Occipital lobe (tissue), 2 donors: ENCODE data around the gene WDHD1. TPM values are rescaled to one million over a fixed set of nuclear protein-coding genes. Genes with fewer than 3 reads are reported as not detected.
"Not testable (repeated sequence)": the region's sequence is repeated elsewhere in the genome, so short reads cannot be mapped to it uniquely, and the experiment has no call there.

Experiments
- DNase-seq: peaks from one replicate; lab custom pipeline; 2025; lab: John Stamatoyannopoulos, UW
- total RNA-seq: library from RNA; depleted of rRNA; stranded (reverse); fragments of >200 nt; gene quantifications from one replicate; pipeline ENCODE4 v1.2.3, GENCODE V29; 2014

The WDHD1 gene
- total RNA-seq, 1 donor from 2014 or later: 9.0 TPM

GRCh38 chr14:55048900-55049436, 22.1 kb upstream of the WDHD1 start:
- no peak for DNase-seq

- no peak for DNase-seq
Measured at GRCh38 chr14:55047301-55048053, 20.6 kb upstream of the WDHD1 start.

DNA sequence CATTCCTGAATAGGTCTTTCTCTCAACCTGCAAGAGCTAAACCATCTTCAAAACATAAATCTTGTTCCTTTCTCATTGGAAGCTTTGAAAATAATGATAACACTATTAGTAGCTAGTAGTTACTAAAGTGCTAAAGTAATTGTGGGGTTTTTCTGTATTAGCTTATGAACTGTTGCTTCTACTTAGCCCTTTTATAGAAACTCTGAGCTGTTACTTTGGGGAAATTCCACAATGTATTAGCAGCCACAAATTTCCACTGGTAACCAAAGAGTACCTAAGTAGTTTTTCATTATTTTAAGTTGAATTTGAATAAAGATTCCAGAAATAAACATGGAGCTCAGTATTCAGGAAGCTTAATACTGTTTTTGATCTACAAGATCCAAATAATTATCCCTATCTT, 18.2 kb upstream of the WDHD1 start:
- DNase-seq: no peak

DNA sequence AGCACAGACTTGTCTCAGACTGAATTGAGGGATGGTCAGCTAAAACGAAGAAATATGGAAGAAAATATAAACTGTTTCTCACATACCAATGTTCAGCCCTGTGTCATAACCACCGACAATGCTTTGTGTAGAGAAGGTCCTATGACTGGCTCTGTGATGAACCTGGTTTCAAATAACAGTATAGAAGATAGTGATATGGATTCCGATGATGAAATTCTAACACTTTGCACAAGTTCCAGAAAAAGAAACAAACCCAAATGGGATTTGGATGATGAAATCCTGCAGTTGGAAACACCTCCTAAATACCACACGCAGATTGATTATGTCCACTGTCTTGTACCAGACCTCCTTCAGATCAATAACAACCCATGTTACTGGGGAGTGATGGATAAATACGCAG, 16.6 kb upstream of the WDHD1 start:
- DNase-seq: no peak

DNA sequence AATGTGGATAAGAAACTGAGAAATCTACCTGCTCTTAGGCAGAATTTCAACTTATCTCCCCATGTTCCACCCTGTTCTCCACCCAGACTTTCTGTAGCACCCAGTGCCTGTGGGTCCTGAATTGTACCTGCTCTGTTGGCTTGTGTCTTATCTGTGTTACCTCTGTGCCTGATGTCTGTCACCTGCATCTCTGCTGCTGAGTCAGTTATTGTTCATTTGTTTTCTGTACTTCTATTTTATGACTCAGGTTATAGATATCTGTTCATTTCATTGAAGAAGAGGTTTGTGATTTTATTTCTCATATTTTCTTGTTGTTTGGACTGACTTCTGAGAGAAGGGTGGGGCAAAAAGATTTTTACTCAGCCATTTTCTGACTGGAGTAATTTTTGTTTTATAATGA, 11.8 kb upstream of the WDHD1 start:
- no peak for DNase-seq

DNA sequence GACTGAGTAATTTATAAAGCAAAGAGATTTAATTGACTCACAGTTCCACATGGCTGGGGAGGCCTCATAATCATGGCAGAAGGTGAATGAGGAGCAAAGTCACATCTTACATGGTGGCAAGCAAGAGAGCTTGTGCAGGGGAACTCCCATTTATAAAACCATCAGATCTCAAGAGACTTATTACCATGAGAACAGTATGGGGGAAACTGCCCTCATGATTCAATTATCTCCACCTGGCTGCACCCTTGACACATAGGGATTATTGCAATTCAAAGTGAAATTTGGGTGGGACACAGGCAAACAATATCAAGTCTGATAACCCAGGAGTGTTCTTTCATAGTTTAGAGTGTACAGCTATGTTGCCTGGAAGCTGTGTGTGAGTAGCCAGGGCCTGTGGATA, 11.1 kb upstream of the WDHD1 start:
- DNase-seq: not testable (repeated sequence)

DNA sequence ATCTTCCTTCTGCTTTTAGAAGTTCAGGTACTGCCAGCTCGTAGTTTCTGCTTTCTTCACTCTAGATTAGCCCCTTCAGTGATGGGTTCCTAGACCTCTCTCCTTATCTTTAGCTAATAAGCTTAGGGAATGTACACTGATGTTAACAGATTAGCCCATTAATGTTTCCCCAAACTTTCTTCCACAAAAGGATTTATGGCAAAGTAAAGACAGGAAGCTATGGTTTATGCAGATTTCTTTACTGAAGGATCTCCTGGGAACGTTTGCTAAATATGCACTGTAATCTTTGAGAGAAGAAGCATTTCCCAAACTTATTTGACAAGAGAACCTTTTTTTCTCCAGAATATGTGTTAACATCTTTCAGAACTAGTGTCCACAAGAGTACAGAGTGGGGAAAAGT, 4.3 kb upstream of the WDHD1 start:
- no peak for DNase-seq

DNA sequence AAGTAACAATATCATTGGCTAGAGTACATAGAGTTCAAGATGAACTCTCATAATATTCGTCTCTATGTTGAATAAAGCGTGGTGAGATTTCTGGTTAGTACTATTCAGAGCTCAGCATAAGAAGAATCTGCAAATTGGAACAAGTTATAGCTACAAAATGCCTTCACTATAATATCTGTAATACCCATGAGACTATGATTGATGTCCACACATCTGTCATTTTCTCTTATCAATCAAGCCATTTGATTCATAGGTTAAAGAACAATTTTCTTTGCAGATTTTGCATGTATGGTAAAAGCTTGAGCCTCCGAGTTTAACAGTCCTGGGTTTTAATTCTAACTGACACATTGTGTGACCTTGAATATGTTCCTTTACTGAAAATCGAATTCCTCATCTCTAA, 1.6 kb upstream of the WDHD1 start:
- no peak for DNase-seq

- no peak for DNase-seq
Measured at GRCh38 chr14:55028066-55028465, 1.2 kb upstream of the WDHD1 start.

DNA sequence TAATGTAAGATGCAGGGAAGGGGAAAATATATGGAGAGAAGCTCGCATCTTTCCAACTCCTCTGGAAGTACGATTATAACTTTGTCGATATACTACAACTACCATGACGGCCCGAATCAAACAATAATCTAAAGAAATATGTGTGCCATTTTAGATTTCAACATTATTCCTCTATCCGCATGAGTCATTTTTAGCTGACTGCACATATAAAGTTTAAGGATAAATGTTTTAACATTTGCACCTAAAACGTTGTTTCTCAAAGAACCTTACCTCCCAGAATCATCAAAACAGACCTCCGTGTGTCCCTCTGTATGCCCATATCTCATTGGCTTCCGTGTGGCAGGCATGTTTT, 482 bp downstream of the WDHD1 start:
- no peak for DNase-seq

- no peak for DNase-seq
Measured at GRCh38 chr14:55025948-55026347, 951 bp downstream of the WDHD1 start.

DNA sequence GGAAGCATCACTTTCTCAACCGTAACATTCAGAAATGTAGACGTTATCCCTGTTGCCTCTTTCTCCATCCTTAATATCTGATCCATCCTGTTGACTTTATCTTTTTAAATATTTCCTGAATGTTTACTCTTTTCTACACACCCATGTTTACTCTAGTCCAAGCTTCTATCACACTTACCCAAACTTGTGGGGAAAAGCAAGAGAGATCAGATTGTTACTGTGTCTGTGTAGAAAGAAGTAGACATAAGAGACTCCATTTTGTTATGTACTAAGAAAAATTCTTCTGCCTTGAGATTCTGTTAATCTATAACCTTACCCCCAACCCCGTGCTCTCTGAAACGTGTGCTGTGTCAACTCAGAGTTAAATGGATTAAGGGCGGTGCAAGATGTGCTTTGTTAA, 2.5 kb downstream of the WDHD1 start:
- not testable (repeated sequence) for DNase-seq

DNA sequence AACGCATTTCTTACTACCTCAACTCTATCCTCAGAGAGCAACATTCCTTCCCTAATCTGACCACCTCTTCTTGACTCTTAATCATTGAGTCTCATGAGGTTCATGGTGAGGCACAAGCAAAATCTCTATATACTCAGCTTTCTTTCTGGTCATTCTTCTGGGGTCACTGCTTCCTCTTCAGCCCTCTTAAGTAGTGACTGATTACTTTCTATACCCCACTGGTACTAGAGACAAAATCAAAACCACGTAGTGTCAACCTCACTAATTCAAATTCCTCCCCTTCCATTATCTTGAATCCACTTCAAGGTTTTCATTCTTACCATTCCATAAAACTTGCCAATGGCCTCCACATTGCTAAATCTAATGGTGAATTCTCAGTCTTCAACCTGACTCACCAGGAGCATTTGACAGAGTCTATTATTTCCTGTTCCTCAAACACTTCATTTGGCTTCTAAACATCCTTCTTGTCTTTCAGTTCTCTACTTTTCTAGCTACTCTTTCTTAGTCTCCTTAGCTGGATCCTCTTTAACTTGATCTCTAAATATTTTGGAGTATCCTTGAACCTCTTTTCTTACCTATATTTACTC, 6.8 kb downstream of the WDHD1 start:
- DNase-seq: no peak

GRCh38 chr14:55015006-55015405, 11.9 kb downstream of the WDHD1 start:
- no peak for DNase-seq

DNA sequence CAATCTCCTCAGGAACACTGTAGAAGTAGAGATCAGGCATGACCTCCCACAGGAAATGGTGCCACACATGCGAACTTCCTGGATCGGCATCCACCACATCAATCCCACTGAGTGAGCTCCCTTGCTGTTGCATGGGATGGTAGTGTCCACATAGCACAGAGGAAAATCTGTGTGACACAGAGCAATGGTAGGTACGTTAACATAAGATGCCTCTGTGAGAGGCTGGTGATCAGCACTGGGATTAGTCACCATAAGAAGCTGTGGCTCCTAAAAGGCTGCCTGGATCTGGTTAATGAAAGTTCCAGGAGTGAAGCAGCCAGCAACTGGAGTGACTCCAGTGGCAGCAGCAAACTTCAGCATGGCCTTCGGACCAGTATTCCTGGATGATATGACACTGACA, 21.8 kb downstream of the WDHD1 start:
- DNase-seq: no peak

GRCh38 chr14:55000381-55000780, 26.5 kb downstream of the WDHD1 start:
- no peak for DNase-seq

DNA sequence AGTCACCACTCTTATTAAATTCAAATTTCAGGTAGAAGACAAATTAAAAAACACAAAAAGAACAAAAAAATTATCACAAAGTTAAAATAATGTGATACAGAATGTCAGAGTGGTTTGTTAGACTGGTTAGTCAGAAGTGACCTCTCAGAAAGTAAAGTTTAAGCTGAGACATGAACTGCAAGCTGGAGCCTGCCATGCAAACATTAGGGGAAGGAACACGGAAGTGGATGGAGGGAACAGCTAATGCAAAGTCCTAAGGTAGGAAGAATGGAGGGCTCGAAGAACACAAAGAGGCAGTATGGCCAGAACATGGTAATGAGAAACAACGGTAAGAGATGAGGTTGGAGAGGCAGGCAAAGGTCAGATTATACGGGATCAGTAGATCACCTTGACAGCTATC, 41.7 kb downstream of the WDHD1 start:
- no peak for DNase-seq

GRCh38 chr14:54981698-54982097, 45.2 kb downstream of the WDHD1 start:
- no peak for DNase-seq

GRCh38 chr14:54979039-54979438, 47.9 kb downstream of the WDHD1 start:
- no peak for DNase-seq

GRCh38 chr14:54976316-54976715, 50.6 kb downstream of the WDHD1 start:
- DNase-seq: no peak

GRCh38 chr14:54975856-54976255, 51.0 kb downstream of the WDHD1 start:
- no peak for DNase-seq

DNA sequence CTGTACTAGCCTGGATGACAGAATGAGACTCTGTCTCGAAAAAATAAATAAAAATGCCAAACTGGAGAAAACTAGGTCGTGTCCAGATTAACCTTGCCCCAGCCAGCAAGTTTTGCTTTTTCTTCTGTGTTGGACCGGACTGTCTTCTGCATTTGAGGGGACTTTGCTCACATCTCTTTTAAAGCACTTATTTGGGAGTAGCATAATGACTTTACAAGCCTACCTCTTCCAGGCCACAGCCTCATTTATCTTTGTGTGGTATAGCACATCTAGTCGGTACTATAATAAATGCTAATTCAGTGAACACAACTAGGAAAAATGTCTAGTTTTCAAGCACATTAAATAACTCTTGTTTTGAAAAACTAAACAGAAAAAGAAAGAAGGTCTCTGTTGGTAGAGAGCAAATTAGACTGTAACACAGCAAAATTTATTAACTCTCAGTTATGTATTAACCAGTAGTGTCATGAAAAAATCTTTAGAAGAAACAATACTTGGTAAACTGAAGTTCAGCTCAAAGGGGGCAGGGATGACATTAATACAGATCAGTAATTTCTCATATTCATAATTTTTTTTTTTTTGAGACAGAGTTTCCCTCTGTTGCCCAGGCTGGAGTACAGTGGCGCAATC, 52.0 kb downstream of the WDHD1 start:
- no peak for DNase-seq

DNA sequence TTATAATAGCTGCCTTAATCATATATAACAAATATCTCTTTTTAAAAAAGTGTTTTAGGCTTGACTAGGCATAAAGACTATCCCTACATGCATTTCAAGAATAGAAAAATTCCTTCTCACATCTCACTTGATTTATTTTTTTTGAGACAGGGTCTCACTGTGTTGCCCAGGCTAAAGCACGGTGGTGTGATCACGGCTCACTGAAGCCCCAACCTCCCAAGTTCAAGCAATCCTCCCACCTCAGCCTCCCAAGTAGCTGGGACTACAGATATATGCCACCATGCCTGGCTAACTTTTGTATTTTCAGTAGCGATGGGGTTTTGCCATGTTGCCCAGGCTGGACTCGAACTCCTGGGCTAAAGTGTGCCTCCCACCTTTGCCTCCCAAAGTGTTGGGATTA, 59.4 kb downstream of the WDHD1 start:
- DNase-seq: no peak
